Amniotic epithelial cell (primary cell): ENCODE data around the gene KNOP1.
A peak's percentile ranks its signal among the peaks of the same experiment; 100 is the strongest.

ENCODE experiments used
- DNase-seq: peaks from one replicate; pipeline ENCODE4 v3.0.0-alpha.2; 2010; ENCODE audit warnings: low read depth

Gene KNOP1

DNA sequence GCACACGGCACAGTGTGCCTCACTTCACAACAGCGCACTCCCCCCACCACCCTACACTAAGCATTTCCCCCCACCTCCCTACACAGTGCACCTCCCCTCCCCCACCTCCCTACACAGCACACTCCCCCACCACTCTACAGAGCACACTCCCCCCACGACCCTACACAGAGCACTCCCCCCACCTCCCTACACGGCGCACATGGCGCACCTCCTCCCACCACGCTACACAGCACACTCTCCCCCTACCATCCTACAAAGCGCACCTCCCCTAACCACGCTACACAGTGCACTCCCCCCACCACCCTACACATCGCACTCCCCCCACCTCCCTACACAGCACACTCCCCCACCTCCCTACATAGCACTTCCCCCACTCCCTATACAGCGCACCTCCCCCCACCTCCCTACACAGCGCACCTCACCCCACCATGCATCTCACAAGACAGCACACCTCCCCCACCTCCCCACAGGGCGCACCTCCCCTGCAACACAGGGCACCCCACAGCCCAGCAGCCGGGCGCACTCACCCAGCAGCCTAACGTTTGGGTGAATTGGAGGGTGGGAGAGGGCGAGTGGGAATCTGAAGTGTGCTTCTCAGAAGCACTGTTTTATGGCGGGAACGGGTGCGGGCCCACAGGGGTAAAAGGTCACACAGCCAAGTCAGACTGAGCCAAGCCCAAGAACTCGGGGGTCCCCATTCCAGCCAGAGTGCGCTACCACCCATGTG is 10.3 kb downstream of the KNOP1 start:
- DNase-seq: no peak

DNA sequence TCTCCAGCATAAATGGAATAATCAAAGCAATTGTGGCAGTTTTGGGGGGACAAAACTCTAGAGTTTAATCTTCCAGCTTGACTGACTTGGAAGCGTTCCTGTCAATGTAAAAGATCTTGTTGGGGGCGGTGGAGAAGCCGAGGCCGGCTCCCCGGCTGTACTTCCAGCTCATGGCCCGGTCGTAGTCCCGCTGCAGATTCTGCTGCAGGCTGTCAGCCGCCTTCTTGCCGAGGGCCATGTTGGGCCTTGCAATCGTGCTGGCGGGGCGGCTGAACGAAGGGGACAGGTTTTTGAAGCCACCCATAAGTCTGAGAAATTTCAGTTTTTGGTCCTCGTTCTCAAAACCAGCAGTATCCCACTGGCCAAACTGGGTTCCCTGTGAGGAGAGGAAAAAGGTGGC is 11.2 kb downstream of the KNOP1 start:
- DNase-seq: no peak

DNA sequence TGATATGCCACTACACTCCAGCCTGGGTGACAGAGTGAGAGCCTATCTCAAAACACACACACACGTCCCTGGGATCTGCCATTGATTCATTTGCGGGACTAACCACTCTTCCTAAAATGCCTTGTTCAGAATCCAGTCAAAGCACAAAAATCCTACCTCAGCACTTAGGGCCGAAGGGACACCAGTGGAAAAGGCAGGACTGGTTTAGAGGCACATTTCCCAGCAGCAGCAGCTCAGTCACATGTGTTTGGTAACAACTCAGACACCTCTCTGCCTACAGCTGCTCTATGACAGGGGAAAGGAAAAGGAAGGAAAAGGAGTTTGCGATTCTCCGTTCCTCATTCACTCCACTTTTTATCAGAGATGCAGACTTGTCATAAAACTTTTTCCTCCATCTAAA is 12.2 kb downstream of the KNOP1 start:
- DNase-seq: no peak

- no peak for DNase-seq
Observed at GRCh38 chr16:19705146-19705501, 12.9 kb downstream of the KNOP1 start.

- DNase-seq: peak; percentile 97
Observed at GRCh38 chr16:19704321-19705145, 13.5 kb downstream of the KNOP1 start.

DNA sequence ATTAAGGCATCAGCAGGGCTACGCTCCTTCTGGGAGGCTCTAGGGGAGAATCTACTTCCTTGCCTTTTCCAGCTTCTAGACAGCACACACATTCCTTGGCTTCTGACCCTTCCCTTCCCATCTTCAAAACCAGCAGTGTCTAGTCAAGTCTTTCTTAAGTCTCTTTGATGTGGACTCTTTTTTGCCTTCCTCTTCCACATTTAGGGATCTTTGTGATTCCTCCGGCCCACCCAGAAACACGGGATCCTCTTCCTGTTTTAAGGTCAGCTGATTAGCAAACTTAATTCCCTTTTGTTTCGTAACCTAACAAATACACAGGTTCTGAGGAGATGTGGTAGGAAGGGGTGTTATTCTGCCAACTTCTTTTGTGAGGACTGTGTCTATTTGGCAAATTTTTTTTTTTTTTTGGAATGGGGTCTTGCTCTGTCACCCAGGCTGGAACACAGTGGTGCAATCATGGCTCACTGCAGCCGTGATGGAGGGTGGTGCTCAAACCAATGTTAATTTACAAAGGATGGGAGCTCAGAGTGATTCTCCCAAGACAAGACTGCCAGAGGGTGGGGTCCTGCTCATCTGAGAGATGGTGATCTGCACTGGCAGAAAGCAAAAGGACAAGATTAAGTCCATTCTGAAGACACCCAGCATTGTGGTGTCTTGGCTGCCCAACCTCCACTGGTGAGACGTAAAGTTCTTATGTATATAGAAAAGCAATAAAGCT is 14.7 kb downstream of the KNOP1 start:
- no peak for DNase-seq

DNA sequence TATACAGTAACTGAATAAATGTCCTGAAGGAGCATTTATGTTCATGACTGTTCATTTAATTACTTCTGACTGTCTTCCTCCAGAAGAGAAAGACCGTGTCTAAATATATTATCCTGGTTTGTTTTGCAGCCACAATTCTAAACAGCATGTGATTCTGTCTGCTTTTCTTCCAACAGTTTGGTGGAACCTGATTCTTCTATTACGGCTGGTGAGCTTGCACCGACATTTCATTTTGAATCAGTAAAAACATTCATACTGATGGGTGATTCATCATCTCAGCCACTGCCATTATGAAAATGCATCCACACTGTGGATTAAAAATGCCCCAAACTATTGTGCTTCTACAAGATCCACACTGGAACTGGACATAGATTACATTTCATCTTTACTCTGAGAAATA is 16.9 kb downstream of the KNOP1 start:
- no peak for DNase-seq

DNA sequence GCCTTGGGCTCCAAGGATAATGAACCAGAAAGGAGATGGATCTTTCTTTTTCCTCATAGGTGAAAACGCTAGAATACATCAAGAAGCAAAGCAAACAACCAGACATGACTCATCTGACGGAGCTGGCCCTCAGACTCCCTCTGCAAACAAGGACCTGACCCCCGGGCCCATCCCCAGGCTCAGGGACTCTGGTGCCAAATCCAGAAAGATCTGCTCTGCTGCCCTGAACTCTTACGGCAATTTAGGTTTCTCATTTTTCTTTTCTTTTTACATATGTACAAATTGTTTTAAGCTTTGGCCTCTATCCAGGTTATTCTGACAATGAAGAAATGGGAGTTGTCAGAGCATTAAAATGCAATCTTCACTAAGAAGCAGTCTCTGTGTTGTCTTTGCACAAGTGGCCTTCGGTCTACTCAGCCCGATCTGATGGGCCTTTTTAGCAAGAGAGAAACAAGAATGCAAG is 17.7 kb downstream of the KNOP1 start:
- peak; percentile 71 for DNase-seq

DNA sequence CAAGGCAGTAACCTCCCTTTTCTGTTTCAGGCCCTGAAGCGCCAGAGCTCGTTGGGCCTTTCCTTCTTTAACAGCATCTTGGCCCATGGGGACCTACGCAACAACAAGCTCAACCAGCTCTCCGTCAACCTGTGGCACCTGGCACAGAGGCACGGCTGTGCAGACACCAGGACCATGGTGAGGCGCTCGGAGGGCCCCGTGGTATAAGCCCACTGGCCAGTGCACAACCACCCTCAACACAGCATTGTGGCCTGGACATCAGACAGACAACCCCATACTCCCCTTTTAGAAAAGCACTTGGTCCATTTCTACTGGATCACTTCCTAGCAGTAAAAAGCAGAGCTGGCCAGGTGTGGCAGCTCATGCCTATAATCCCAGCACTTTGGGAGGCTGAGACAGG is 18.6 kb downstream of the KNOP1 start:
- DNase-seq: no peak

- DNase-seq: peak; percentile 67
Observed at GRCh38 chr16:19698480-19699465, 19.3 kb downstream of the KNOP1 start.

GRCh38 chr16:19697756-19698318 is 20.2 kb downstream of the KNOP1 start:
- DNase-seq: peak; percentile 56

DNA sequence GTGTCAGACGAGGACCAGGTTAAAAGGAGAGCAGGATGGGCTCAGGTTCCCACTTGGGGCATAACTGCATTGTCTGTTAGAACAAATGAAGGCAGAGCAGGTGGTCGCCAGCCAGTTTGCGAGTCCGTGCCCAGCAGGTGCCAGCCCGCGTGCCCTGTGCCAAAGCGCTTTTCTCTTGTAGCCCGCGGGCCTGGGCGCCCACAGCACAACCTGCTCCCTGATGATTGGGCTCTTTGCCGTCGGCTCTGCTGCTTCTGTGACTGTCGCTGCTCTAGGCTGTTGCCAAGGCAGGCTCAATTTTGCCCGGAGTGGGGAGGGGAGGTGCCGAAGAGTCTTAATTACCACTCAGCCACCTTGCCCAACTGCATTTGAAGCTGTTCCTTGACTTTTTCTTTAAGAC is 21.1 kb downstream of the KNOP1 start:
- no peak for DNase-seq

- DNase-seq: peak; percentile 92
Observed at GRCh38 chr16:19696328-19696727, 21.7 kb downstream of the KNOP1 start.

- DNase-seq: no peak
Observed at GRCh38 chr16:19694989-19695388, 23.0 kb downstream of the KNOP1 start.

- DNase-seq: no peak
Observed at GRCh38 chr16:19691161-19691711, 26.8 kb downstream of the KNOP1 start.

DNA sequence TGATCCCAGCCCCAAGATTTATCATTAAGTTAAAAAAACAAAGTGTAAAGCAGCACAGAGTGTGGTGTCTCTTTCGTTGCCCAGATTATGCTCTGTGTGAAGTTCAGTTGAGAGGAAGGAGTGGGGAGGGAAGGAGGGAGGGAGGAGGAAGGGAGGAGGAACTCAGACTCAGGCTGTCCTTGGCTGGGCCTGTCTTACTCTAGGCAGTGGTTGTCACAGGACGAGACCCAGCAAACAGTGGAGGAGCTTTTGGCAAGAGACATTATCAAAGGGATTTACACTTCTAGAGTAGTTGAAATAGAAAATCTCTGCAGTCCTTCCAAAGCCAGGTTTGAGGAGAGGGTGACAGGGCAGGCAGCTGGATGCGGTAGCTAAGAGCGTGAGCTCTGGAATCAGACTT is 27.8 kb downstream of the KNOP1 start:
- no peak for DNase-seq

DNA sequence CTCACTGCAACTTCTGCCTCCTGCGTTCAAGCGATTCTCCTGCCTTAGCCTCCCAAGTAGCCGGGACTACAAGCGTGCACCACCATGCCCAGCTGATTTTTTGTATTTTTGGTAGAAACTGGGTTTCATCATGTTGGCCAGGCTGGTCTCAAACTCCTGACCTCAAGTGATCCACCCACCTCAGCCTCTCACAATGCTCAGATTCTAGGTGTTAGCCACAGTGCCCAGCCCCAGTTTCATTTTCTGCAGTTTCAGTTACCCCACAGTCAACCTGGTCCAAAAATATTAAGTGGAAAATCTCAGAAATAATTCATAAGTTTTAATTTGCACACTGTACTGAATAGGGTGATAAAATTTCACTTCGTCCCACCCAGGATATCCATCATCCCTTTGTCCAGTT is 28.7 kb downstream of the KNOP1 start:
- DNase-seq: no peak

DNA sequence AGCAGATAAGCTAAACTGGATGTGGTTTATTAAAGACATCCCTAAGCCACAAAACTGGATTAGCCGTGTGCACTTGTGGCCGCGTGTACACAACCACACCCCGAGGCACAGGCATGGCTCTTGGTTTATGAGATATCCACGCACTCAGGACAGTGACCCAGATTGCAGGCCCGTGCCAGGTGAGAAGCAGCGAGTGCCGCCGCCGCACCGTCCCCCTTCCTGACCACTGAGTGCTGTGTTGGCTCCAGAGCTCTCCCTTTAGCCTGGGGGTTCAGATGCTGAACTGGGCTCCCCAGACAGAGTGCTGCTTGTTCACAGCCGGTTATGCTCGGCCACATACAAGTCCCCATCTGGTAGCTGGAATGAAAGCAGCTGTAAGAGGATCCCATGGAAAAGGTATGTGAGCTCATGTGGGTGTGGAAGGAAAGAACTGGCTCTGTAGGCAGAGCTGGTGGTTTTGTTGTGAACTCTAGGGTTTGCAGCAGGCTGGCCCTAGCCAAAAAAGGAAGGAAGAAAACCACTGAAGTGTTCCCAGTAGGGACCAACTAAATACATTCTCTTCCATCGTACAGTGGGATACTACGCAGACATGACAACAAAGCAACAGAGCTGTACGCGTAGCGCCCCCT is 29.5 kb downstream of the KNOP1 start:
- no peak for DNase-seq

- DNase-seq: no peak
Observed at GRCh38 chr16:19687279-19687678, 30.7 kb downstream of the KNOP1 start.

DNA sequence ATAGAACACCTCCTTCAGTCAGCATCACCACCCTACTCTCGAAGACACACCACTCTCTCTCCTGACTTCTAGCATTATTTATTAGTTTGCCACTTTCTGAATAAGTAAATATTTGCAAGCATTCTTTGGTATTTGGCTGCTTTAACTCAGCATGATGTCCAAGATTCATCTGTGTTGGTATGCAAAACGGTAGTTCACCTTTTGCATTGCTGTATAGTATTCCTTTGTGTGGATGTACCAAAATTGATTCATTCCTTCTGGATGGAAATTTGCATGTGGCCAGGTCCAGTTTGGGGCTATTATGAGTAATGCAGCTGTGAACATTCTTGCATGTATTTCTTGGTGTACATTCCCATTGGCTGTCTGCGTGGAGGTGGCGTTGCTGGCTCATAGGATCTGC is 32.9 kb downstream of the KNOP1 start:
- DNase-seq: no peak
